Measurements from ENCODE around the gene STK11.

Gene STK11

DNA sequence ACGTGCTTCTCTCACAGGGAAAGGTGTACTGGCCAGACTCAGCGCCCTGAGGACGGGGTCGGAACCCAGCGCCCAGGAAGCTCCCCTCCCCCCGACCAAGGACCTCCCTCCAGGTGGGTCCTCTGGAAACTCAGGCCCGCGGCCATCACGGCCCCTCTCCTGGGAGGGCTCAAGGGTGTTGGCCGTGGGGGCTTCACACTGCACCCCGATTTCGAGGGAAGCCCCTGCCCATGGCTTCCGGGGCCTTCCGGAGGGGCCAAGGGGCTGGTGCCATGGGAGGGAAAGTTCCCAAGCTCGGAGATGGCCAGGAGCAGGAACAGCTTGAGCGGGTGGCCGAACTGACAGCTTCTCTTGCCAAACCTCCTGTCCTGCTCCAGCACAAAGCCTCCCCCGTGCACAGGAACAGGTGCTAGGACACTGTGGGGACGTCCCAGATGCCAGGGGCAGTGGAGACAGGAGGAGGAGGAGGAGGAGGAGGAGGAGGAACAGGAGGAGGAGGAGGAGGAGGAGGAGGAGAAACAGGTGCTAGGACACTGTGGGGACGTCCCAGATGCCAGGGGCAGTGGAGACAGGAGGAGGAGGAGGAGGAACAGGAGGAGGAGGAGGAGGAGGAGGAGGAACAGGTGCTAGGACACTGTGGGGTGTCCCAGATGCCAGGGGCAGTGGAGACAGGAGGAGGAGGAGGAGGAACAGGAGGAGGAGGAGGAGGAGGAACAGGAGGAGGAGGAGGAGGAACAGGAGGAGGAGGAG, 41.5 kb upstream of the STK11 start:
- Histone ChIP-seq H3K4me3 (ENCODE audit: low read length) (no peak overlapping the region), H3K27ac (ENCODE audit: low read length) (no peak overlapping the region), H3K4me1 (ENCODE audit: insufficient read depth, low read length) (no peaks in the 10 kb centered on the region), H3K9me3 (ENCODE audit: insufficient read depth, low read depth, low read length) (no peaks in the 10 kb centered on the region), H3K9ac (ENCODE audit: low read depth, low read length) (no peak overlapping the region), H3K36me3 (ENCODE audit: insufficient read depth, low read depth, low read length) (no peaks in the 10 kb centered on the region; the same call in 1 of the 2 replicates), H3K27me3 (ENCODE audit: insufficient read depth, low read length) (no peaks in the 10 kb centered on the region)

DNA sequence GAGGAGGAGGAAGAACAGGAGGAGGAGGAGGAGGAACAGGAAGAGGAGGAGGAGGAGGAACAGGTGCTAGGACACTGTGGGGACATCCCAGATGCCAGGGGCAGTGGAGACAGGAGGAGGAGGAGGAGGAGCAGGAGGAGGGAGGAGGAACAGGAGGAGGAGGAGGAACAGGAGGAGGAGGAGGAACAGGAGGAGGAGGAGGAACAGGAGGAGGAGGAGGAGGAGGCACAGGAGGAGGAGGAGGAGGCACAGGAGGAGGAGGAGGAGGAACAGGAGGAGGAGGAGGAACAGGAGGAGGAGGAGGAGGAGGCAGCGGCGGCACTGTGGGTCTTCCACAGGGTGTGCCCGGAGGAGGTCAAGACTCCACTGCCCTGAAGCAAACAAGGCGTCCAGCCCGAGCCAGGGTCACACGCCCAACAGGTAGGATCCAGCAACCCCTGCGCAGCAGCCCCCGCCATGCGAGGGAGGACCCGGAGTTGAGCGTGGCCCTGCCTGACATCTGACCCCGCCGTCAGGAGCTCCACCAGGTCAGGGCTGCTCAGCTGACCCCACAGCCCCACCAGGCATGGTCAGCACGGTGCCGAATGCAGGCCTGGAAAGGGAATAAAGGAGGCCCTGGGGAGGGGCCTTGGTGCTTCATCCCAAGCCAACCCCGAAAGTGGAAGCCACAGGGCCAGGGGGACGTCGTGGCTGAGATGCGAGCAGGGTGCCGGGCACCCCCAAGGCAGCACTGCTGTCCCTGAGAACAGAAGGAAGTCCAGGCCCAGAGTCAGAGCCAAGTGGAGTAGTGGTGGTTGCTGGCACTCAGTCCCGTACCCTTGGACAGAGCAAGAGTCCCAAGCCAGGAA, 40.7 kb upstream of the STK11 start:
- no peaks in the 10 kb centered on the region for H3K9me3 ChIP-seq (ENCODE audit: insufficient read depth, low read depth, low read length)
- no peak overlapping the region for H3K27ac ChIP-seq (ENCODE audit: low read length)
- H3K36me3 ChIP-seq (ENCODE audit: insufficient read depth, low read depth, low read length), result no peaks in the 10 kb centered on the region; the same call in 1 of the 2 replicates
- H3K4me3 ChIP-seq (ENCODE audit: low read length), result no peak overlapping the region
- no peak overlapping the region for H3K9ac ChIP-seq (ENCODE audit: low read depth, low read length)
- no peaks in the 10 kb centered on the region for H3K27me3 ChIP-seq (ENCODE audit: insufficient read depth, low read length)
- no peaks in the 10 kb centered on the region for H3K4me1 ChIP-seq (ENCODE audit: insufficient read depth, low read length)

DNA sequence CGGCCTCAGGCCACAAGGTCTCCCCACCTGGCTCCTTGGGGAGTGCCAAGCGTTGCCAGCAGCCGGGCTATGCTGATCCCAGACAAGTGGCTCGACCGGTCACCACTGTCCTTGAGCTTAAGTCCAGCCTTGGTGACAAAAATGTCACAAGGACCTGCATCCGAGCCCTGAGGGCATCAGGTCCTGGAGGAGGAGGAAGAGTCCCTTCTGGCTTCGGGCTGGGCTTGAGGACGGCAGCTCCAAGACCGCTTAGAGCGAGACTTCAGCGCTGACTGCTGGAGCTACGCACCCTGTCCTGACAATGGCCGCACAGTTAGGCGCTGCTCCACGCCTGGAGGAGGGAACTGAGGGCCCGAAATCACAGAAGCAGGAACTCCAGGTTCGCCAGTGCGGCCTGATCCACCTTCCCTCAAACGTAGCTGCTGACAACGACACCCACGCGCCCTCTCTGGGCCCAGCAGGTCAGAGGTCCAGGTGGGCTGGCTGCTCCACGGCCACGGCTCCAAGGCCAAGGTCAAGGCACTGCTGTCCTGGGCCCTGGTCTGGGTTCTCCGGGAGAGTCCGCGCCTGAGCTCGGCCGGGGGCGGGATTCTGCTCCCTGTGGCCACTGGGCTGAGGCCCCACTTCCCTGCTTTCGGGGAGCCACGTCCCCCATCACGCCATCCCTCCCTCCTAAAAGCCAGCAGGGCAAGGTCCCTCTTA, 38.6 kb upstream of the STK11 start:
- no peak overlapping the region for H3K4me3 ChIP-seq (ENCODE audit: low read length)
- H3K36me3 ChIP-seq (ENCODE audit: insufficient read depth, low read depth, low read length), result no peaks in the 10 kb centered on the region; the same call in 1 of the 2 replicates
- H3K9ac ChIP-seq (ENCODE audit: low read depth, low read length), result no peak overlapping the region
- no peak overlapping the region for H3K27ac ChIP-seq (ENCODE audit: low read length)
- no peaks in the 10 kb centered on the region for H3K9me3 ChIP-seq (ENCODE audit: insufficient read depth, low read depth, low read length)
- H3K4me1 ChIP-seq (ENCODE audit: insufficient read depth, low read length), result no peaks in the 10 kb centered on the region
- H3K27me3 ChIP-seq (ENCODE audit: insufficient read depth, low read length), result no peaks in the 10 kb centered on the region

DNA sequence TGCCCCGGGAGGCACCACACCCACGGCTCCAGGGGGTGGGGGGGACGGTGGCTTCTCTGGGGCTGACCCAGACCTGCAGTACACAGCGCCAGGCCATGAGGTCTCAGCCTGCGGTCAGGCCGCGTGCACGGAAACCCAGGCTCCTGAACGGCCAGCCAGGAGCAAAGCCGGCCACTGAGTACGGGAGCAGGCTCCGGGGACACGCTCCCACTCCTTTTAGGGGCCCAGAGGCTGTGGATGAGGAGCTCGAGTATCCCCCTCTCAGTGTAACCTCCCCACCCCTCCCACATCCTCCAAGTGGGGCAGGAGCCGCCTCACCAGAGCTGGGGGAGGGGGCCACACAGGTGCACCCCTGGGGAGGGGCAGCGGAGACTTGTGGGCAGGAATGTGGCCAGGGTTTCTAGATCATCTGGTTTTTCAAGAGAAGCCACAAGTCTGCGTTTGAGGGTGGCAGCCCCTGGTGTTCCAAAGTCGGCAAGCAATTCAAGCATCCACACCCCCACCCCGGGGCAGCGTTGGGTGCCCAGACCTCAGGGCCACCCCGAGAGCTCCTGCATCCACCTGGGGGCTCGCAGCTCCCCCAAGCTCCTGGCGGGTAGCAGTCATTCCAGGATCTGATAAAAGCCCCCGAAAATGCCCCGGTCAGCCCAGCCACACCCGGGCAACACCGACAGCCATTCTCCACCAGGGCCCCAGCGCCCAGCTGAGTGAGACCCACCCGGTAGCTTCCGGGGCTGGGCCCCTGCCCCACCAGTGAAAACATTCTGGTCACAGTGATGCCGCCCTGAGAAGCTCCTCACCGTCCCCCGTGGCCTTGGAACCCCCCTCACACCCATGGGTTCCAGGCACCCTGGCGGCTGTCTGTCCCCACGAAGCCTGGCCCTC, 37.6 kb upstream of the STK11 start:
- Histone ChIP-seq H3K36me3 (ENCODE audit: insufficient read depth, low read depth, low read length) (no peaks in the 10 kb centered on the region; the same call in 1 of the 2 replicates), H3K27ac (ENCODE audit: low read length) (no peak overlapping the region), H3K9ac (ENCODE audit: low read depth, low read length) (no peak overlapping the region), H3K9me3 (ENCODE audit: insufficient read depth, low read depth, low read length) (no peaks in the 10 kb centered on the region), H3K4me3 (ENCODE audit: low read length) (no peak overlapping the region), H3K27me3 (ENCODE audit: insufficient read depth, low read length) (no peaks in the 10 kb centered on the region), H3K4me1 (ENCODE audit: insufficient read depth, low read length) (no peaks in the 10 kb centered on the region)

DNA sequence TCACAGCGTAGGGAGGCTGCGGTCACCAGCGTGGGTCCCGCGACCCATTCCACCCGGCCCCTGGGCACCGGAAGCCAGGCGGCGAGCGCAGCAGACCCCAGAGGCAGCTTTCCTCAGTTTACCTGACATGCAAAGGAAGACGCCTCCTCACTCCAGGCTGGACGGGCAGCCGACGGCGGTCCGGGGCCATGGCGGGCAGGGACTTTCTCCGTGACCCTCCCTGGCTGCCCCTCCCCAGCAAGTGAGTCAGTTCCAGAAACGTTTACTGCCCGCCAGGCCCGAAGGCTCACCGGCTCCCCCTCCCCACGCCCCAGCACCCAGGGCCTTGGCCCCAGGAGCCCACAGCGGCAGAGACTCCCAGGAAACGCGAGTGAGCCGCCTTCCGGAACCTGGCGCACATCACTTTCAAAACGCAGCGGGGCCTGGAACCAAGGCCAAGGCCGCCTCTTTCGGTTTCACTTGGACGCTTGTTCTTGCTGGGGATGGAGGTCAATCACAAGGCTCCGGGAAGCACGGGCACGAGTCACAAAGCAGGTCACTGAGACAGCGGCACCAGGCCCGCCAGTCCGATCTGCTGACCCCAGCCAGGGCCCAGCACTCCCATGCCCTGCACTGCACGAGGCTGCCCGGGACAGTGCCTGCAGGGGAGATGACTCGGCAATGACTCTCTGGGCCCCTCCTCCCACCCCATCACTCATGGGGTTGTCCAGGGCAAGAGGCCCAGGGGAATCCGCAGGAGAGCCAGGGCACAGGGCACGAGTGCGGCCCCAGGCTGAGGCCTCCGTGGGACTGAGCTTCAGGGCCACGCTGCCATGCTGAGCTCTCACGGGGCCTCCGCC, 36.8 kb upstream of the STK11 start:
- Histone ChIP-seq H3K4me1 (ENCODE audit: insufficient read depth, low read length) (no peaks in the 10 kb centered on the region), H3K9me3 (ENCODE audit: insufficient read depth, low read depth, low read length) (no peaks in the 10 kb centered on the region), H3K36me3 (ENCODE audit: insufficient read depth, low read depth, low read length) (no peaks in the 10 kb centered on the region; the same call in 1 of the 2 replicates), H3K9ac (ENCODE audit: low read depth, low read length) (no peak overlapping the region), H3K27me3 (ENCODE audit: insufficient read depth, low read length) (no peaks in the 10 kb centered on the region), H3K4me3 (ENCODE audit: low read length) (no peak overlapping the region), H3K27ac (ENCODE audit: low read length) (no peak overlapping the region)

DNA sequence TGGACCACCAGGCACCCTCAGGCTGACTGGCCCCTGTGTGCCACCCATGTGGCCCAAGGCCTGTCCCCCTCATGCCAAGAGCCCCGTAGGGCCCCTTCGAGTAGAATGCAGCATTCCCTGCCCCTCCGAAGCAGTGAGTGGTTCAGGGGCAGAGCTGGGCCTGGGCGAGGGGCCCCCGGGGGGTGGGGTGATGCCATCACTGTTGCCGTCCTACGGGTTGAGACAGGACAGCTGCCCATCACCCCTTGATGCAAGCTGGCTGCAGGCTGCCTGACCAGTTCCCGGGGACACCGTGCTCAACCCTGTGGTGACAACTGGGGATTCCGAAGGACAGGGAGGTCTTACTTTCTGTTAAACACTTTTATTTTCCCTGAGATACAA, 36.2 kb upstream of the STK11 start:
- Histone ChIP-seq H3K9me3 (ENCODE audit: insufficient read depth, low read depth, low read length) (no peaks in the 10 kb centered on the region), H3K36me3 (ENCODE audit: insufficient read depth, low read depth, low read length) (no peaks in the 10 kb centered on the region; the same call in 1 of the 2 replicates), H3K4me3 (ENCODE audit: low read length) (no peak overlapping the region), H3K27ac (ENCODE audit: low read length) (no peak overlapping the region), H3K4me1 (ENCODE audit: insufficient read depth, low read length) (no peaks in the 10 kb centered on the region), H3K9ac (ENCODE audit: low read depth, low read length) (no peak overlapping the region), H3K27me3 (ENCODE audit: insufficient read depth, low read length) (no peaks in the 10 kb centered on the region)

DNA sequence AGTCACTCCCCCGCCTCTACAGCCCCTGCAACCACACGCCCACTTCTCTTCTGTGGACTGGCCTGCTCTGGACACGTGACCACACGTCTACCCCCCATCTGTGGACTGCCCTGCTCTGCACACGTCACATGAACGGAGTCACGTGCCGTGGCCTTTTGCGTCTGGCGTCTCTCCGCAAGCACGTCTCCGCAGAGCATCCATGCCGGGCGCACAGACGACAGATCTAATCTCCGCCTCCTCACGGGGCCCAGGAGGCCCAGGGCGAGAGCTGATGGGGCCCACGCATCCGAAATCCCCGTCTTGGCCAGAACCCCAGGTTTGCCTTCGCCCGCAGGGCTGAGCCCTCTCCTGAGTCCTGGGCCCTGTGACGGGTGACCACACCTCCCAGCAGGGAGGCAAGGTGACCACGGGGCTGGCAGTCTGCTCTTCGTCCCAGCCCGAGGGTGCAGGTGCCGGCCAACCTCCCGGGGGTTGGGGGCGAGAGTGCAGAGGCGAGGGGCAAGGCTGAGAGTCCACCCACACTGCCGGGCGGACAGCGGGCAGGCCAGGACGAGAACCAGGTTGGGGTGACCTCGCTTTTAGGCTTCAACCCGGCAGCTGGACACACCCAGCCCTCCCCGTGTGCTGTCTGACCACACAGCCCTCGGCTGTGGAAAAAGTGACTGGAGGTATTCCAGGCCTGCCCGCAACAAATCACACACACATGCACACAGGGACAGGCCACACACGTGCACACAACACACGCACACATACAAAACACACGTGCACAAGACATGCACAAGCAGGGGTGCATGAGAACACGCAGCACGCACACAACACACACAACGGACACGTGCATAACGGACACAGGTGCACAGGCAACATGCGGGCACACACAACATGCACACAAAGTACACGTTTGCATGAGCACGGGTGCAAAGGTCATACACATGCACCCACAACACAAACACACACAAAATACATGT, 35.4 kb upstream of the STK11 start:
- Histone ChIP-seq H3K36me3 (ENCODE audit: insufficient read depth, low read depth, low read length) (no peaks in the 10 kb centered on the region; the same call in 1 of the 2 replicates), H3K4me3 (ENCODE audit: low read length) (no peak overlapping the region), H3K9me3 (ENCODE audit: insufficient read depth, low read depth, low read length) (no peaks in the 10 kb centered on the region), H3K4me1 (ENCODE audit: insufficient read depth, low read length) (no peaks in the 10 kb centered on the region), H3K27ac (ENCODE audit: low read length) (no peak overlapping the region), H3K9ac (ENCODE audit: low read depth, low read length) (no peak overlapping the region), H3K27me3 (ENCODE audit: insufficient read depth, low read length) (no peaks in the 10 kb centered on the region)

DNA sequence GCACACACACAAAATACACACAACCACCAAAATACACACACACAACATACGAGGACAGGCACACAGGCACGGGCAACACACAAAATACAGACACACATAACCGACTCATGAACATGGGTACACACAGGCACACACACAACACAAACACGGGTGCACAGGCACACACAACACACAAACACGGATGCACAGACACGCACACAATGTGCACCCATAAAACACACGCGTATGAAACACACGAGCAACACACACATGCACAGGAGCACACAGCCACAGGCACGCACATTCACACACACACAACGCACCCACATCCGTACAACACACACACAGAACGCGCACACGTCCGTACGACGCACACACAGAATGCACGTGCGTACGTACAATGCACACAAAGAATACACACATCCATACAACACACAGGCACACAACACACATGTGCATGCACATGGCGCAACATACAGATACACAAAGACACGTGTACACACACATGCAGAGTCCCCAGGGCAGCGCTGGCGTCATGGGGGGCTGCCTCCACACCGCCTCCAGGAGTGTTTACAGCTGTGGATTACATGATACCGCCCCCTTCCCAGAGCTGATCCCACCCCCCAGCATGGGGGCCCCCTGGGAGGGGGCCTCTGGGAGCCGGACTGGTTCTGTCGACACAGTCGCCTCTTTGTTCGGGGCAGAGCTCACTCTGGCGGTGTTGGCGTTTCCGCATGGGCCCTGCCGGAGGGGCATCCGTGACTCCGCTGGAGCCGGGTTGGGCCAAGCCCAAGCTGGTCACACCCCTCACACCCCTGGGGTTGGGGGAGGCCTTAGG, 34.4 kb upstream of the STK11 start:
- Histone ChIP-seq H3K36me3 (ENCODE audit: insufficient read depth, low read depth, low read length) (no peaks in the 10 kb centered on the region; the same call in 1 of the 2 replicates), H3K9ac (ENCODE audit: low read depth, low read length) (no peak overlapping the region), H3K9me3 (ENCODE audit: insufficient read depth, low read depth, low read length) (no peaks in the 10 kb centered on the region), H3K27me3 (ENCODE audit: insufficient read depth, low read length) (no peaks in the 10 kb centered on the region), H3K4me3 (ENCODE audit: low read length) (no peak overlapping the region), H3K27ac (ENCODE audit: low read length) (no peak overlapping the region), H3K4me1 (ENCODE audit: insufficient read depth, low read length) (no peaks in the 10 kb centered on the region)

DNA sequence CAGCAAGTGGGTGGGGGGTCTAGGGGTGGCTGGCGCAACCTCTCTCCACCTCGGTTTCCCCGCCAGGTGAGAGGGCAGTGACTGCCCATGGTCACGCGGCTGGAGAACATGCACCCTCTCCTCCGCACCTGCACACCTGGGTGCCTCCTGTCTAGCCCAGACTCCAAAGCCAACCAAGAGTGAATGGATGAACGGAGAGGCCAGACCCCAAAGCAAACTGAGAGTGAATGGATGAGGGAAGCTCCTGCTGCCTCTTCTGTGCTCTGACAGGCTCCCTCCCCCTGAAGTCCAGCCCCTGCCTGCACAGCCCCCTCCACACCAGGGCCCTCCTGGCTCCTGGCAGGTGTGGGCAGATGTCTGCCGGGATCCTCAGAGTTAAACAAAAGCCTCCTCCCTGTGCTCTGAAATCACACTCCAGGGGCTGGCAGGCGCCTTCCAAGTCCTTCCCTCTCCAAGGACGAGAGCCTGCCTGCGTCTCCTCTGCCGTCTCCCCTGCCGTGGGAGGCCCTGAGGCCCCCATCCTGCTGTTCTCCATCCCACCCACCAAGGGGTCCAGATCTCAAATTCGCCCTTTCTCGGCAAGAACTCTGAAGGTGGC, 33.7 kb upstream of the STK11 start:
- Histone ChIP-seq H3K9ac (ENCODE audit: low read depth, low read length) (no peak overlapping the region), H3K36me3 (ENCODE audit: insufficient read depth, low read depth, low read length) (no peaks in the 10 kb centered on the region; the same call in 1 of the 2 replicates), H3K27ac (ENCODE audit: low read length) (no peak overlapping the region), H3K9me3 (ENCODE audit: insufficient read depth, low read depth, low read length) (no peaks in the 10 kb centered on the region), H3K27me3 (ENCODE audit: insufficient read depth, low read length) (no peaks in the 10 kb centered on the region), H3K4me1 (ENCODE audit: insufficient read depth, low read length) (no peaks in the 10 kb centered on the region), H3K4me3 (ENCODE audit: low read length) (no peak overlapping the region)
